NB4 (cell line): ENCODE results near the gene CELF4.

ENCODE experiments used
- DNase-seq: peaks from one replicate; pipeline ENCODE4 v3.0.0; 2010; ENCODE audit warnings: low read depth
- H3K4me3 ChIP-seq: one replicate; pipeline ENCODE4 v1.5.1; 2011; ENCODE audit warnings: mild to moderate bottlenecking, low read depth, low read length, moderate library complexity
- MYC ChIP-seq: IDR thresholded peaks from 2 replicates; pipeline ENCODE4 v1.6.1; 2011; ENCODE audit warnings: low read depth, low read length
- POLR2A ChIP-seq: IDR thresholded peaks from 2 replicates; pipeline ENCODE4 v1.6.1; 2011; ENCODE audit warnings: mild to moderate bottlenecking; ENCODE audit not compliant: insufficient read length; ENCODE audit errors: extremely low read depth
- TF ChIP-seq, protein P1 (sequence below): IDR thresholded peaks from one replicate; pipeline ENCODE4 v1.5.1; 2012; ENCODE audit warnings: low read depth, low read length
- TF ChIP-seq, protein P2 (sequence below): IDR thresholded peaks from 2 replicates; pipeline ENCODE4 v1.6.1; 2011; ENCODE audit warnings: low read depth, low read length

CELF4 gene

DNA sequence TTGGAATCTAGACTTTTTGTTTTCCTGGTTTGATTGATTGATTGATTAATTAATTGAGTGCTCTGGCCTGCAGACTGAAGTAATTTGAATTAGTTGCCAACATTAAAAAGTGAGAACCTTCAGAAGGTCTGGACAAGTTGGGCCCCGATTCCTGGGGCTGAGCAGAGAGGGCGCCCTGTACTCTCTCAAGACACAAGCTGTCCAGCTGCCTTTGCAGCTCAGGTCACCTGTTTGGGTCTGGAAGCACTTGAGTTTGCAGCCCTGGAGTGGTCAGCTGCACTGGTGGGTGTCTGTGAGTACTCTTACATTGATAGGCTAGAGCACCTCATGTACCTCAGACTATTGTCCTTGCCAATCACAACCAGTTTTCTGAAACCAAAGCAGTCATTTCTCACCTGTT is 22.7 kb upstream of the CELF4 start:
- no peak for DNase-seq
- TF ChIP-seq, protein P1, sequence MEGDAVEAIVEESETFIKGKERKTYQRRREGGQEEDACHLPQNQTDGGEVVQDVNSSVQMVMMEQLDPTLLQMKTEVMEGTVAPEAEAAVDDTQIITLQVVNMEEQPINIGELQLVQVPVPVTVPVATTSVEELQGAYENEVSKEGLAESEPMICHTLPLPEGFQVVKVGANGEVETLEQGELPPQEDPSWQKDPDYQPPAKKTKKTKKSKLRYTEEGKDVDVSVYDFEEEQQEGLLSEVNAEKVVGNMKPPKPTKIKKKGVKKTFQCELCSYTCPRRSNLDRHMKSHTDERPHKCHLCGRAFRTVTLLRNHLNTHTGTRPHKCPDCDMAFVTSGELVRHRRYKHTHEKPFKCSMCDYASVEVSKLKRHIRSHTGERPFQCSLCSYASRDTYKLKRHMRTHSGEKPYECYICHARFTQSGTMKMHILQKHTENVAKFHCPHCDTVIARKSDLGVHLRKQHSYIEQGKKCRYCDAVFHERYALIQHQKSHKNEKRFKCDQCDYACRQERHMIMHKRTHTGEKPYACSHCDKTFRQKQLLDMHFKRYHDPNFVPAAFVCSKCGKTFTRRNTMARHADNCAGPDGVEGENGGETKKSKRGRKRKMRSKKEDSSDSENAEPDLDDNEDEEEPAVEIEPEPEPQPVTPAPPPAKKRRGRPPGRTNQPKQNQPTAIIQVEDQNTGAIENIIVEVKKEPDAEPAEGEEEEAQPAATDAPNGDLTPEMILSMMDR = no peak
- no peak for TF ChIP-seq MYC
- TF ChIP-seq POLR2A = no peak
- TF ChIP-seq, protein P2, sequence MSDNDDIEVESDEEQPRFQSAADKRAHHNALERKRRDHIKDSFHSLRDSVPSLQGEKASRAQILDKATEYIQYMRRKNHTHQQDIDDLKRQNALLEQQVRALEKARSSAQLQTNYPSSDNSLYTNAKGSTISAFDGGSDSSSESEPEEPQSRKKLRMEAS = no peak
- no peak overlapping the region for H3K4me3 ChIP-seq

DNA sequence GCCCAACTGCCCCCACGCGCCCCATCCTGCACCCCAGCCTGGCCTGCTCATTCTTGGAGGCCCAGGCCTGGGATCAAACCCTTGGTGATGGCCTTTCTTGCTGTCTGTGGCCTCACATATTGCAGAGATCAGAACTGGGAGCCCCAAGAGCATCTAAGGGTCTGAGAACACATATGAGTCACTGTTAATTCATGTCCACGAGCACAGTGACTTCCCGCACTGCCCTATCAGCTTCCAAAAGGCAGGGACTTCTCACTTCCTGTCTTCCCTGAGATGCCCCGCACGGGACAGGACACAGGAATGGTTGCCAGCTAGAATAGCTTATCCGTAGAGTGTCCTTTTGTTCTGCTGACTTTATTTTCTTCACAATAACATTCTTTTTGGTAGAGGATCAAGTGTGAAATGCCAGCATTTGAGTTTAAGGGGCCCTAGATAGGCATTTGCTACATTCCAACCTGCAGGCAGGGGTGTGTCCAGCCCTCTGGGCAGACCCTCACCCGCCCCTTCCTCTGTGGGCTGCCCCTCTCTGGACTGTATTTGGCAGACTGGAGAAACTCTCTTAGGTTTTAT is 21.1 kb upstream of the CELF4 start:
- H3K4me3 ChIP-seq = no peak overlapping the region
- no peak for DNase-seq

DNA sequence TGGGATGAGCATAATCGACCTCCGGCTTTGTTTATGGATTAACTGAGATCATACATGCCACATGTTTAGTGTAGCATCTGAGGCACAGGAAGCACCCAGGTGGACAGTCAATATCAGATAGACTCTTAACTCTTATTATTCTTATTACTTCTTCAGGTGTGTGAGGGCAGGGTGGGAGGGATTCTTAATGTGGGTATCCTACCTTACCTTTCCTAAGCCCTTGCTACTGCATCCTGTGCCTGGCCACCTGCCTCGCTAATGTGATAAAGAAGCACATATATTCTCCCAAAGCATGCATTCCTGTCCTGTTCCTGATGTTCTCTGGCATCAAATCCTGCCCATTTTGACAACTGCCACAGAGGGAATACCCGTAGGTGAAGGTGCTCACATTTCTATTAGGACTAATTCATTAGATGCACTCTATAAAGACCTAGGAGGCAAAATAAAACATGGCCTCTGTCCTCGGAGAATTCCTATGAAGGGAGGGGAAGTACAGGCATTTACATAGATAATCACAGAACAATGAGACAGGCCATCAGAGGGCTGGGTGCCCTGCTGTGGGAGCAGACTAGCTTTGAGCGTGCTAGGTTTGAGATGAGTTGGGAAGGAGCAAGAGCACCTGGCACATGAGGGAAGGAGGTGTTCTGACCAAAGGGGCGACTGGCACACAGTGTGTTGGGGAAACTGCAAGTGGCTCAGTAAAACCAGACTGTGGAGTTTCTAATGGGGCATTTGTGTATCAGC is 19.5 kb upstream of the CELF4 start:
- H3K4me3 ChIP-seq = no peak overlapping the region
- TF ChIP-seq, protein P1 = no peak
- no peak for DNase-seq

More for the DNA sequence above, 21.1 kb upstream of the CELF4 start:
- TF ChIP-seq, protein P2 = no peak
- TF ChIP-seq POLR2A (no peak), MYC (no peak)
- TF ChIP-seq, protein P1 = no peak

DNA sequence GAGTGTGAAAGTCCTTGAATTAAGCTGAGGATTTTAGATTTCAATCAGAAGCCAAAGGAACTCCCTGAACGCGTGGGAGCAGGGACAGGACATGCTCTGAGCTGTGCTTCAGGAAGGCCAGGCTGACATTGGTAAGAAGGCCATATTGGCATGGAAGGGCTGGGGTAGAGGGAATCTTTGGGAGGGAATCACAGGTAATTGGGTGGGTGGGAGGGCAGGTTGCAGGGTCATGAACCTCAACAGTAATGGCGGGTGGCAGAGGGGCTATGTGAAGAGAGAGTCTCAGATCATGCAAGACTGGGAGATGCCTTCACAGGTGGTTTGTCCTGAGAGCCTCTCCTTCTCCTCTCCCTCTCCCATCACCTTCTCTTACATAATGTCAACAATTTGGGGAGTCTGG is 18.6 kb upstream of the CELF4 start:
- no peak for DNase-seq
- no peak overlapping the region for H3K4me3 ChIP-seq
- TF ChIP-seq POLR2A (no peak), MYC (no peak)
- TF ChIP-seq, protein P1 = no peak
- TF ChIP-seq, protein P2 = no peak

DNA sequence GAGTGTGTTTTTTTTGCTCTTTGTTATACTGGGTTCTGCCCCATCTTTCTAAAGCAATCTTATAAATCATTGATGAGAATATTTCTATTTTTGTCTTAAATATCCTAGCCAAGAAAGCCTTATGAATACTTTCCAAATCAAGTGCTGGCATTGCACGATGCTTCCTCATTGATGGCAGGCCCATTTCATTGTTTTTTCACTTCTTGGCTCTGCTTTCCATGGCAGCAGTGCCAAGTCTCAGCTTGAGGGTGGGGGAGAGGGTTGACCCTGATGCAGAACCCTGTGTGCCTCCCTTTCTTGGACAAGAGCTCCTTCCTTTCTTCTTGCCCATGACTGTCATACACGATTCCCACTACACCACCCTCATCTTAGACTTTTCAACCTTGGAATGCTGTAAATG is 16.7 kb upstream of the CELF4 start:
- no peak for DNase-seq
- no peak for TF ChIP-seq POLR2A
- TF ChIP-seq MYC = no peak
- TF ChIP-seq, protein P2 = no peak
- TF ChIP-seq, protein P1 = no peak
- H3K4me3 ChIP-seq = no peak overlapping the region
